Ovary (tissue), 3 donors: ENCODE results near the gene CHRND.

ENCODE experiments used
- CTCF ChIP-seq, 3 donors: fragments of 450-650 bp in 2 of 3; fragments of 200-600 bp in 1 of 3; IDR thresholded peaks; one replicate each; pipeline versions ENCODE4 v1.5.1 to v1.8.0; 2016 to 2022; ENCODE audit warnings: antibody characterized with exemption in 3 of 3, mild to moderate bottlenecking in 1 of 3
- POLR2A ChIP-seq: fragments of 450-650 bp; IDR thresholded peaks from one replicate; pipeline ENCODE4 v1.6.1; 2017; ENCODE audit warnings: antibody characterized with exemption, mild to moderate bottlenecking, moderate library complexity
- donor health status: DM: no; HTN: no; CAD: no.

- TF ChIP-seq POLR2A (no peak), CTCF (IDR thresholded peaks at IDR 0.05) (no peak)
Observed at GRCh38 chr2:232503809-232504323, 22.1 kb upstream of the CHRND start.
